Breast epithelium (tissue), 3 donors: ENCODE measurements around the gene IGF2.

Source experiments
- POLR2AphosphoS5 ChIP-seq, 3 donors: sonication (generic); formaldehyde crosslinking; IDR thresholded peaks; one replicate each; pipeline ENCODE4 v1.6.1; 2017; ENCODE audit warnings: antibody characterized with exemption in 3 of 3
- TF ChIP-seq, protein P1 (sequence below), 3 donors: fragments of 450-650 bp; IDR thresholded peaks; one replicate each; pipeline ENCODE4 v1.5.1; 2016 to 2017; ENCODE audit warnings: antibody characterized with exemption in 3 of 3, mild to moderate bottlenecking in 3 of 3, moderate library complexity in 3 of 3

DNA sequence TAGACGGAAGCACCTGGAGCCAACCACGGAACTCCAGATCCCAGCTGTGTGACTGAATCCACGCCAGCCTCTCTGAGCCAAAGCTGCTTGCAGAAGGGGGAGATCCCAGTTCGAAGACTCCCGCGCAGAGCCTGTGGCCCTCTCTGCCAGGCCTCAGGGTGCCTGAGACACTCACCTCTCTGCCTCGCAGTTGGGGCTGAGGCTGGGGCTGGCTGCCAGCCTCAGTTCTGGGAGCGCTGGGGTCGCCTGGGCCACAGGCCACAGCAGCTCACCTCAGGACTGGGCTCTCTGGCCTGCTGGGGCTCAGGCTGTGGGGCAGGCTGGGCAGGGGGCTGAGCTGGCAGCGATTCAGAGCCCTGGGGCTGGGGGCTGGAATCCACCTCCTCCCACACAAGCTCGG is 8.2 kb upstream of the IGF2 start:
- no peak for TF ChIP-seq POLR2AphosphoS5 (IDR thresholded peaks at IDR 0.05)
- TF ChIP-seq, protein P1, sequence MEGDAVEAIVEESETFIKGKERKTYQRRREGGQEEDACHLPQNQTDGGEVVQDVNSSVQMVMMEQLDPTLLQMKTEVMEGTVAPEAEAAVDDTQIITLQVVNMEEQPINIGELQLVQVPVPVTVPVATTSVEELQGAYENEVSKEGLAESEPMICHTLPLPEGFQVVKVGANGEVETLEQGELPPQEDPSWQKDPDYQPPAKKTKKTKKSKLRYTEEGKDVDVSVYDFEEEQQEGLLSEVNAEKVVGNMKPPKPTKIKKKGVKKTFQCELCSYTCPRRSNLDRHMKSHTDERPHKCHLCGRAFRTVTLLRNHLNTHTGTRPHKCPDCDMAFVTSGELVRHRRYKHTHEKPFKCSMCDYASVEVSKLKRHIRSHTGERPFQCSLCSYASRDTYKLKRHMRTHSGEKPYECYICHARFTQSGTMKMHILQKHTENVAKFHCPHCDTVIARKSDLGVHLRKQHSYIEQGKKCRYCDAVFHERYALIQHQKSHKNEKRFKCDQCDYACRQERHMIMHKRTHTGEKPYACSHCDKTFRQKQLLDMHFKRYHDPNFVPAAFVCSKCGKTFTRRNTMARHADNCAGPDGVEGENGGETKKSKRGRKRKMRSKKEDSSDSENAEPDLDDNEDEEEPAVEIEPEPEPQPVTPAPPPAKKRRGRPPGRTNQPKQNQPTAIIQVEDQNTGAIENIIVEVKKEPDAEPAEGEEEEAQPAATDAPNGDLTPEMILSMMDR (IDR thresholded peaks at IDR 0.05) = no peak
